T-helper 2 cell (primary cell): ENCODE results near the gene FDXR.

Experiments
- DNase-seq, 5 experiments: peaks; one replicate each; pipeline versions ENCODE4 v3.0.0 to v3.0.0-alpha.2; 2012 to 2022

FDXR gene

DNA sequence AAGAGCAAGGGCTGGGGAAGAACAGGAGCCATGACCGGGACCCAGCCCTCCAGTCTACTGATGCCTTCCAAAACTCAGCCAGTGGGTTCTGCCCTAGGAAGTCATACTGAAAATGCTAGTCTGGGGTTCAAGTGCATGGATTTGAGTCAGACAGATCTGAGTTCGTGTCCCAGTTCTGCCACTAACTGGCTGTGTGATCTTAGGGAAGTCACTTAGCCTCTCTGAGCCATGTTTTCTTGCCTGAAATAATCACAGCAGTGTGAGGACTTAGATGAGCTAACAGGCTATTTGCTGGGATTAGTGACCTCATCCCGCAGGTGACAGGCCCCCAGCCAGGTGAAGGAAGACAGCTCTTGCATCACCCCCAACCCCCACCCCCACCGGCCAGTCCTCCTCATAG, 17.5 kb downstream of the FDXR start:
- no peak for DNase-seq

DNA sequence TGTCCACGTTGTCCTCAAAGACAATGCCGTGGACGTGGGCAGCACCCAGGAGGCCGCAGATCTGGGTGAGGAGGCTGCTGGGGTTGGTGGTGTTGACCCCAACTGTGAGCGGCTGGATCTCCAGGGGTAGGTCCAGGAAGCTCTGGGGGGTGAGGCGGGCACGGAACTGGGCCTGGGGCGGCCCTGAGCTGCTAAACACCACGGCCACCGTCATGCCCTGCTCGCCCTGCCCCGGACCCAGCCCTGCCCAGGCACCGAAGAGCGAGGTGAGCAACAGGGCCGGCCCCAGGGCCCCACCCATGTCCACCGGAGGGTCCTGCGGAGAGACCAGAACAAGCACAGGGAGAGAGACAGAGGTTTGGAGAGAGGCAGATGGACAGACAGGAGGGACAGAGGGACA, 18.0 kb downstream of the FDXR start:
- DNase-seq: no peak

DNA sequence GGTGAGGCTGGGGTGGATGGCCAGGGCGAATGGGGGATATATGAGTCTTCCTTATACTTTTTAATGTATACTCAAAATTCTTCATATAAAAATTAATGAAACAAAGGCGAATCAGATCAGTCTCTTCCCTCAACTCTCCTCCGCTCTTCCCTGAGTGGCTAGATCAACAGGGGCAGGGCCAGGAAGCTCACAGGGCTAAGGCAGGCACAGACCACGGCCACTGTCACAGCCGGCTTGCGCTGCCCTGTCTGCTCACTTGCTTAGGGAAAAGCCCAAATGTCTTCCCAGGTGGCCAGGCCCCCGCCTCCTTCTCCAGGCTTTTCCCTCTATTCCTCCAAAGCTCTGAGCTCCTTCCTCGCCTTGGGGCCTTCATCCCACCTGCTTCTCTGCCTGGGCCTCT, 19.1 kb downstream of the FDXR start:
- DNase-seq: no peak

DNA sequence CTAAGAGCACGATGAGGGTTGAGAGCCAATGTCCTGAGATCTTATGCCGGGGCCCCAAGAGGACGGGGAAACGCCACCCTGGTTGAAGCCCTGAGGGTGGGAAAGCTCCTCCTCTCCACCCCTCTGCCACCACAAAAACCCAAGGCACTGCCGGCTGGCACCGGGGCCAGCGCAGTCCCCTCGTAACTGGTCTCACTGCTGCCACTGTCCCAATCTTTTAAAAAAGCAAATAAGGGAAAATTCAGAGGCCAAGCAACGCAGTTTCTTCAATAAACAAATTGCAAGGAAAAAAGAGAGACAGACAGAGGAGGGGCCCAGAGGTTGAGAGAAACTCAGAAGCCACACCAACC, 19.8 kb downstream of the FDXR start:
- no peak for DNase-seq

DNA sequence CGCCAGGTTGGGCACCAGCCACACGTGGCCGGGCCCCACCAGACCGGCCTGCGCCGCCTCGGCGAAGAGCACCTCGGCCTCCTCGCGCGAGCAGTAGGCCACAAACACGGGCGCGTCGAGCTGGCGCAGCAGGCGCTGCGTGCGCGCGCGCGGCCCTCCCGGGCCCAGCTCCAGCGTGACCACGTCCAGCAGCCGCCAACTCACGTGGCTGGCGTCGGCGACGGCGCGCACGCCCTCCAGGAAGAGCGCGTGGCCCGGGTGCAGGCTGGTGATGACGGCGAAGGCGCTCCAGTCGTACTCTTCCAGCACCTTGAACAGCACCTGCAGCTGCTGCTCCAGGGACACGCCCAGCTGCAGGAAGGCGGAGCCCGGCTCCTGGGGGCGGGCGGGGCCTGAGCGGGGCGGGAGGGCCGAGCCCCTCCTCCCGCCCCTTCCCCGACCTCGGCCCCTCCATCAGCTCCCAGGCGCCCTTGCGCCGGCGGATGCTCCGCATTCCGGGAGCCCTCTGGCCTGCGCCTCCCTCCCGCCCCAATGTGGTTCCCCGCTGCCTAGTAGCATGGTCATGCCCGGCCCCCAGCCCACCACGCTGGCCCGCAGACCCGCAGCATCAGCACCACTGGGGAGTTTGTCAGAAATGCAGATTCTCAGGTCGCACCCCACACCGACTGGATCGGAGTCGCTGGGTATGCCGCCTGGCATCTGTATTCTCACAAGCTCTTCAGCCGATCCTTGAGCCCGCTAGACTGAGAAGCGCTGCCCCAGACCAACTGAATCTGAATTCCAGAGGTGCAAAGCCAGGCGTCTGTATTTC, 20.4 kb downstream of the FDXR start:
- peak in 4 of 5 experiments; percentile 31 to 83 (median 54) for DNase-seq

DNA sequence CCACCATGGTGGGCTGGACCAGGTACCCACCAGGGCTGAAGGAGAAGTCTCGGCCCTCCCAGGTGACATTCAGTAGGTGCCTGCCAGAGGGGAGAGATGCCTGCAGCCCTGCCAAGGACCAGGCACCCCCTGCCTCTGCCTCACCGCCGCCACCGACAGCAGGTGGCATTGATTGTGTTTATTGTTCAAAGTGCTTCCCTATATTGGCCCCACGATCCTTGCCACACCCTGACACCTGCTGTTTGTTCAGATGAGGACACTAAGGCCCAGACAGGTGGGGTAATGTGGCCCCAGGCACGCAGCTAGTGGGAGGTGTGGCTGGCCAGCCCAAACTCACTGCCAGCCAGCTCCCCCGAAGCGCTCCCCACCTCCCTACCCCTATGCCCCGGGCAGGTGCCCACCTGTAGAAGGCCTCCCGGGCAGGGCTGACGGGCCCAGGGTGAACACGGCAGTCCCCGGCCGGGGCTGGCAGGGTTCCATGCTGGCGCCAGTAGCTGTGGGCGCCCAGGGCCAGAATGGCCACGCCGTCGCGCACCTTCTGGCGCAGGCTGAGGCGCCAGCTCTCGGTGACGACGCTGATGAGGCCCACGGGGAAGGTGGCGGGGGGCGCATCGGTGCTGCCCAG, 21.1 kb downstream of the FDXR start:
- no peak for DNase-seq

DNA sequence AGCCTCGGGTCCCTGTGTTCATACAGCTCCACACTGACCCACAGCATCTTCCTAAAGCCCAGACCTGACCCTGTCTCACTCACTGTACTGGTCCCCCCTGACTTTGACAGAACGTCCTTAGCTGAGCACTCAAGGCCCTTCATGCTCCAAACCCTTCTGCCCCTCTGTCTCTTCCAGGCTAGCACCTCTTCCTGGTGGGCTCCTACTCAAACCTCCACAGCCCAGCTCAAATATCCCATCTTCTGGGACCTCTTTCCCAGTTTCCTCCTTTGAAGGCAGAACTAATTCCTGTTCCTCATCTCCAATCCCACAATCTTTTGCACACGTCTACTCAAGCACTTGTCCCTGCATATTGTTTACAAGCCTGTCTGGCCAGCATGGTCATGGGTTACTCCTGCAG, 21.9 kb downstream of the FDXR start:
- DNase-seq: no peak

DNA sequence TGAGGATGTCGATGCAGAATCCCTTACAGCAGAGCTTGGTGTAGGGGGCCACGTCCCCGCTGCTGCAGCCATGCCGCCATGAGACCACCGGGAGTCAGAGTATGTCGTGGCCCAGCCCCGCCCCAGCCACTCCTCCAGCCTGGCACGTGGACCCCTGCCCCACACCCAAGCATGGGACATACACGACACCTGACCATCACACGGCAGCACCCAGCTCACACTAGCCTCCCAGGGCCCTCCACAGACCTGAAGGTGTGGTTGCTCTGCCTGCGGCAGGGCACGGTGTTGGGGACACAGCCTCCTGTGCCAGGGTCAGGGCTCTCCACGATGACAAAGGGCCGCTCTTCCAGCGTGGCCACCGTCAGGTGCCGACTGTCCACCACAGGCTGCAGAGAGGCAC, 22.5 kb downstream of the FDXR start:
- DNase-seq: no peak

DNA sequence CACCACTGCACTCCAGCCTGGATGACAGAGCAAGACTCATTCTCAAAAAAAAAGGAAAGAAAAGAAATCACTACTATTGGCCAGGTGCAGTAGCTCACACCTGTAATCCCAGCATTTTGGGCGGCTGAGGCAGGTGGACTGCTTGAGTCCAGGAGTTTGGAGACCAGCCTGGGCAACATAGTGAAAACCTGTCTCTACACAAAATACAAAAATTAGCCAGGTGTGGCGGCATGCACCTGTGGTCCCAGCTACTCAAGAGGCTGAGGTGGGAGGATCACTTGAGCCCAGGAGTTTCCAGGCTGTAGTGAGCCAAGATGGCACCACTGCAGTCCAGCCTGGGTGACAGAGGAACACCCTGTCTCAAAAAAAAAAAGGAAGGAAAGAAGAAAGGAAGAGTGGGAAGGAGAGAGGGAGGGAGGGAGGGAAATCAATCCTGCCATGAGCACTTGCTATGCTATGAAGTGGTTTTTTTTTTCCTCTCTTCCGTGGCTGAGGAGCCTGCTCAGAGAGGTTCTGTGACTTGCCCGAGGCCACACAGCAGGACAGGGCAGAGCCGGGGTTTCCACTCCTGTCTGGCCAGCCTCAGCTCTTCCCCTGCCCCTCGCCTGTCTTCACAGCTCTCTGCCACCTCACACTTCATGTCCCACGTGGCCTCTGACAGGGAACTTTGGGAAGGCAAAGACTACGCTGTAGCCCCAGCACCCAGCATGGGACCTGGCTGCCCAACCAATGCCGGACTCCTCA, 24.0 kb downstream of the FDXR start:
- DNase-seq: no peak

DNA sequence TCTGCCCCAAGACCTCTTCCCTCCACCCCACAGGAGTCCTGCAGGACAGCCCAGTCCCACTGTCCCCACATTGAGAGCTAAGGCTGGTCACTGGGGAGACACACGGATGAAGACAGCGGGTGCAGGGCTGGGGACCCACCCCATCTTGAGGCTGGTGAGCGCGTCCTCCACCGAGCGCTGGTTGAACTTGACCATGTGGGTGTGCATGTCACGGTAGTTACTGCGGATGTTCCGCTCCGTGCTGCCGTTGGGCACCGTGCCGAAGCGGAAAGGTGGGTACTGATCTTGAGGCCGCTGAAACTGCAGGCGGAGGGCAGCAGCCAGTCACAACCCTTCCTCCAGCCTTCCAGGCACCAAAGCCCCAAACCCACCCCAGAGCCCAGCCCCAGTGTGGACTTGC, 26.2 kb downstream of the FDXR start:
- DNase-seq: no peak

DNA sequence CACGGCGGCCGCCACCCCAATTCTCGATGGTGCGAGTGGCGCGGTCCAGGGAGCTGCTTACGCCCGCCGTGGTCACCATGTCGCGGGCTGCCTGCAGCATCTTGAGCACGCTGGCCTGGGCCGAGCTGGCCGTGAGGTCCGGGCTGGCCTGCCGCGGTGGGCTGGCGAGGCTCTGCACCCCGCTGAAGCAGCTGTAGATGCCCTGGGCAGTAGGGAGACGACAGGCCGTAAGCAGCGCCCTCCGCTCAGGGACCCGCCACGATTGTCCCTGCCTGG, 29.5 kb downstream of the FDXR start:
- no peak for DNase-seq

DNA sequence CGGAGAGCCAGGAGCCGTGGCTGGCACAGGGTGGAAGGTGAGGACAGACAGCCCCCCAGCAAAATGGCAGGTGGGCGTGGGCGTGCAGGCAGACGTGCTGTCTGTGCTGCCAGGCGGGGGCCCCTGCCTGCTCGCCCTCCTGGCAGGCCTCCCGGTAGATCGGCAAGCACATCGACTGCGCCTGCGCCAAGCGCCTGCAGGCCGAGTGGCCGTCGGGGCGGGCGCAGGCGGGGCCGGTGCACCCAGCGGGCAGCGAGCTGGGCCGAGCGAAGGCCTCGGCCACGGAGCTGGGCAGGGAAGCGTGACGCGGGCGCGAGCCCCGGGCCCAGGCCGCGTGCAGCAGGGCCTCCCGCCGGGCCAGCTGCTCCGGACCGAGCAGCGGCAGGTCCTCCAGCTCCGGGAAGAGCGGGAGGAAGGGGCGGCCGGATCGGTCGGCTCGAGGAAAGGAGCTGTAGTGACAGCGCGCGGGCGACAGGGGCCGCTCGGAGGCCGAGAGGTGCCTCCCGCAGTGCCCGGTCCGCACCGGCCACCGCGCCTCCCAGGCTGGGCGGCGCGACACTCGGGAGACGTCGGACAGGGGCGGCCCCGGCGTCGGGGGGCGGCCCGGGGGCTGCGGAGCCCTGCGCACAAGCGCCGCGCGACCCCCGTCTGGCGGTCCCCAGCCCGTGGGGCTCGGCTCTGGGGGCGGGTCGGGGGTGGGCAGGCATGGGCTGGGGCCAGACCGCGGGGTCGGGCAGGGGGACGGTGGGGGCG, 30.0 kb downstream of the FDXR start:
- no peak for DNase-seq

DNA sequence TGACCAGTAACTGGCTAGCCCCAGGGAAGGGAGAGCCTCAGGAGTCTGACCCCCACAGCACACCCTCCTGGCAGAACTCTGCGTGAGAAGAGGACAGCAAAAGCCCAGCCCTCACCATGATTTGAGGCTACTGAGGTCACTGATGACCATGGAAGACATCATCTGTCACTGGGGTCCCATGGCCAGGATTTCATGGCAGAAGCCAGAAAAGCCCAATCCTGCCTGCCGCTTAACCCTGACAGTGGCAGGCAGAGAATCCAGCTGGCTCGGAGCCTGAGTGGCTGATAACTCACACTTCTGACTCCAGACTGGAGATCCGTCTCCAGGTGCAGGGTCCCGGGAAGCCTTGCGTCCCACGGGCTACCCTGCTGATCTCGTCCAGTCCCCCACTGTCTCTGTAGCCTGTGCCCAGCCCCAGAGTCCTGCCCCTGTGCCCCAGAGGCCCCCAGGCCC, 30.6 kb downstream of the FDXR start:
- no peak for DNase-seq

DNA sequence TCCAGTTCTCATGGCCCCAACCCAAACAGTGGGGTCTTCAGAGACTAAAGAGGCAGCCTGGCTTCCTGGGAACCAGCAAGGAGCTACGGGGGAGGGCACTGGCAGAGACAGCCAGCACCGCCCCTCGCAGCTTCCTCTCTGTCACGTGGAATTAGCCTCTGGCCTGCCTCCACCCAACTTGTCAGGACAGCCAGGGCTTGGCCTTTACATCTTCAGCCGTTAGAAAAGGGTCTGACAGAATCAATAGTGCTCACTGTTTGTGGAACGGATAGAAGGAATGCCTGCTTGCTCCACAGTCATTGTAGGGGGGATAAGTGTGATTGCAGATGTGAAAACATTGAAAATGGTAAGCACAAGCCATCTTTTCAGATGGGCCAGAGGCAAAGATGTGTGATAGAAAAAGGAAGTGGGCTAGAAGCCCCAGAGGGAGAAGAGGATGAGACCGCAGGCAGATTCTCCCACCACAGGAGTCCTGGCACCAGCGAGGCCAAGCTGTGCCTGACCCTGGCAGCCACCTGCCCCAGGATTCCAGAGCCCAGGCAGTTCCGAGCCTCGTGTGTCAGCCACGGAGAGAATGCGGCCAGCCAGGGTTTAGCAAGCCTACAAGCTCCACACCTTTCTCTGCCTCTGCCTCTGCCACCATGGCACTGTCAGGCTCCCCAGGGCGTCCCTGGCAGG, 31.7 kb downstream of the FDXR start:
- DNase-seq: no peak

DNA sequence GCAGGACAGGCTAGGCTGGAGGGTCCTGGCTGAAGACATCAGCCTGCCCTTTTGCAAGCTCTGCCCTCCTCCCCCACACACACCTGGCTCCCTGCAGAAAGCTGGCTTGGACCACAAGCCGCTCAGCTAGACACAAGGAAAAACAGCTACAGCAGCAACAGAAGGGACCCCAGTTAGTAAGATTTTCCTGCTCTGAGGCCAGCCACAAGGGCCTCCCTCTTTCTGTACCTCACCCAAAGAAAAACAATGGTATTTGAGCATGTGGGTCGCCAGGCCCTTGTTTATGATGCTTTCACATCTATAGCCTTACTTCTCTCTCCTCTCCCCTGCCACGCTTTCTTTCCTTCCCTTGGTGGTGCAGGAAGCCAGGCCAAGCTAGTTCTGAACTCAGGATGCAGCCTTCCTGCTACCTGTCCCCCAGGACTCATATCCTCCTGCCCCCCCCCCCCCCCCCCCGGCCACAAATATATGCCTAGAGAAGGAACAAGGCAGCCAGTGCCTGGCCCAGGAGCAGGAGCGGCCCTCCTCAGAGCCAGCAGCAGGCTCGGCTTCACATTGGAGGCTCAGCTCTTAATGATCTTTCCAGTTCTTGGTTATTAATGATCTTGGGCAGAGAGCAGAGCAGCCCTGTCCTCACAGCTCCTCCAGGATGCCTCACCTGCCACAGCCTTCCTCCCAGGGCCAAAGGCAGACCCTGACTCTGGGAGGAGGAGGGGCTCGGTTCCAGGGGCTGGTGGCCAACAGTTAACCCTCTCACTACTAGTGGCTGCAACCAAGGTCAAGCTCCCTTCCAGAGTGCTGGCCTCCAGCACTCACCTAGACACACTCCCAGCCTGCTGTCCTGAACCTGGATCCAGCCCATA, 32.6 kb downstream of the FDXR start:
- no peak for DNase-seq

DNA sequence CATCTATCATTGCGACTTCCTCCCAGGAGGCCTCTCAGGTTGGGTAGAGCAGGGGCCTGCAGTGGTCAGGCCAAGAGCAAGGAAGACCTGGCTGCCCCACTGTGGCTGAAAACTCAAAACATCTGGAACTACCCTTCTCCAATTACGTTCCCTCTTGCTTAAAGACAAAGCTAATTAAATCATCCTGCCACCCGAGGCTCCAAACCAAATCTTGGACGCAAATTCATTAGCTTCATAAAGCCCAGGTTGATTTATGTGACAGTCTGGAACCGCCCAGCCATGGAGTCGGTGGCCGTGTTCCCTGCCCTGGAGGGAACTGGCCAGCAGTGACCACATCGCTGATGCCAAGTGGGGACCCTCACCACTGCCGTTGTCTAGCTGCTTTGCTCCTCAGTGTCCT, 34.5 kb downstream of the FDXR start:
- DNase-seq: no peak

DNA sequence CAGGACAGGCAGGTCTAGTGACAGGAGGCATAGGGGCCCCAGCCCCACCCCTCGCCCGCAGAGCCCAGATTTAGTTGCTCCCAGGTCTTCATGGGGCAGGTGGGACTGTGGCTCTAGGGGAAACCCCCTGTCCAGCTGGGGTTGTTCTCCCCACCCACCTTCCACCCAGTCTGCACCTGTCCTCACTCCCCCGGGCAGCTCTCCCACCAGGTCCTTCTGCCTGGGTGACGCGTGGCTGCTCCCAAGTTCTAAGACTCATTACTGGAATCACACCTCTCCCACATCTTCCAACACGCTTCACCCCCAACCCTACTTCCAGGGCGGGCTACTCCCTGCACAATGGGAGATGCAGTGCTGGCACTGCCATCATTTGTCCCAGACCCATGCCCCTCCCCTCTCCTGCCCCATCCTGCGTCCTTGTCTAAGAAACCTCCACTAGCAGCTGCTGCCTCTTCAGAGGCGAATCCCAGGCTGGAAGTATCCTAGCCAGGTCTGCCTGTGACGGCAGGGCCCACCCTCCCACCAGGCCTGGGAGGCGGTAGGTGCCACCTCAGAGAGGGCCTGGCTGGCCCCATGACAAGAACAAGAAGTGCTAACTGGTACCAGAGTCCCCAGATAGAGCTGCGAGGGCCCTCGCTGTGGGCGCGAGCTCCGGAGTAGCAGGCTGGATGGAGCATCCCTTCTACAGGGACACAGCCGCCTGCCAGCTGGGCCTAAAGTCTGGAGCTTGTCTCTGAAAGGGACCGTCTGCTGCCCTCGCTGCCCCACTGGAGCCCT, 35.9 kb downstream of the FDXR start:
- no peak for DNase-seq

DNA sequence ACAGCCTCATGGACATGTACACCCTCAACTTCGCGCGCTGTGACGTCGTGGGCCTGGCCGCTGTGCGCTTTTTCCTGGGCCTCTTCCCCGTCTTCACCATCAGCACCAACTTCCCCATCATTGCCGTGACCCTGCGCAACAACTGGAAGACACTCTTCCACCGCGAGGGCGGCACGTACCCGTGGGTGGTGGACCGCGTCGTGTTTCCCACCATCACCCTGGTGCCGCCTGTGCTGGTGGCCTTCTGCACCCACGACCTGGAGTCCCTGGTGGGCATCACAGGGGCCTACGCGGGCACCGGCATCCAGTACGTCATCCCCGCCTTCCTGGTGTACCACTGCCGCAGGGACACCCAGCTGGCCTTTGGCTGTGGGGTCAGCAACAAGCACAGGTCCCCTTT, 36.6 kb downstream of the FDXR start:
- no peak for DNase-seq

DNA sequence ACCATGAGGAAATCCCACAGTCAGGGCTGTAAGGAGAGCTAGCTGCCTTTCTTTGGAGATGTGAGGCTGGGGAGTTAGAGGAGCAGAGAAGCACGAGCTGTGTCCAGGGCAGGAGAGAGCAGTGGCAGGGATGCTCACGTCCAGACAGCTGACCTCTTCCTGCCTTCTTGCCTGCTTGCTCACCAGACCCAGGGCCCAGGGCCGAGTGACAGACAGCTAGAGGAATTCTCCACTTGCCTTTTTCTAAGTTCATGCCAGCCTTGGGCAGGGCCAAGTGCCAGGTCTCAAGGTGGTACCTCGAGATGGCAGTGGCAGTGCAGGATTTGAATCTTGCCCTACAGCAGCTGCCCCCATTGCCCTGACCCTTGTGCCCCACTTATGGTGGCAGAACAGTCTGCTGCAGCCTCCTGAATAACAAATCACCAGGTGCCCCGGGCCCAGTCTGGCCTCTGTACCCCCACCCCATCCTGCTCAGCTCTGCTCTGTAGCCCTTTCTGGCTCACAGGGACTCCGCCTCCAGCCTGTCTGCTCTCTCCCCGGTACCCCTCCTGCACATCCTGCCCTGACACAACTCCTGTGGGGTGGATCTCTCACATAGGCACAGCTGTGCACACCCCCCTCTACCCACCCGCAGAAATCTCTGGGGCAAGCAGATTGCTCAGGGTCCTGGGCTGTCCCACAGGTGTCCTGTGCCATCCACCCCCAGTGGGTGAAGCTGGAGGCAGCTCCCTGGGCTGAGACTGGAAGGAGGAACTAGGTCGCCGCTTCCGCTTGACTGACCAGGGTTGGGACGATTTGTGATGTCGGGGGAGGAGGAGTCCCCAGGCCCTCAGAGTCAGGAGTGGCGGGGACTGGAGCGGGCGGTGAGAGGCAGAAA, 39.1 kb downstream of the FDXR start:
- no peak for DNase-seq

DNA sequence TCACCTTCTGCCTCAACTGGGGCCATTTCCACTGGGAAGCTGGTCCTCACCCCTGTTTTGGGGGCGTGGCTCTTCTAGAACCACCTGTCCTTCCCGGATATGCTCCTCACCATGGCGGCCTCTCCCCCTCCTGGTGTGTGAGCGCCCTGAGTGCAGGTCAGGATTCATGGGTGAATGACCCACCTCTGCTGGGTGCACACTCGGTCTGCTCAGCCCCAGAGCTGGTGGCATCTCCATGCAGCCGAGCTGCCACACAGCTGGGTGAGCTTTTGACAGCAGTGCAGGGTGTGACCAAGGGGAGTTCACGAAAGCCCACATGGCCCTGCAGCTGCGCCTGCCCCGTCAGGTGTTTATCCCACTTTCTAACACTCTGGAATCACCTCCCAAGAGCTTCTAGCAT, 40.4 kb downstream of the FDXR start:
- DNase-seq: no peak
